ENCODE data around the gene CCDC186. TPM values are rescaled to one million over a fixed set of nuclear protein-coding genes. Genes with fewer than 3 reads are reported as not detected.

Gene CCDC186
- total and polyA plus RNA-seq, 2 experiments from 2014 or later: 14.9 to 32.4 TPM

DNA sequence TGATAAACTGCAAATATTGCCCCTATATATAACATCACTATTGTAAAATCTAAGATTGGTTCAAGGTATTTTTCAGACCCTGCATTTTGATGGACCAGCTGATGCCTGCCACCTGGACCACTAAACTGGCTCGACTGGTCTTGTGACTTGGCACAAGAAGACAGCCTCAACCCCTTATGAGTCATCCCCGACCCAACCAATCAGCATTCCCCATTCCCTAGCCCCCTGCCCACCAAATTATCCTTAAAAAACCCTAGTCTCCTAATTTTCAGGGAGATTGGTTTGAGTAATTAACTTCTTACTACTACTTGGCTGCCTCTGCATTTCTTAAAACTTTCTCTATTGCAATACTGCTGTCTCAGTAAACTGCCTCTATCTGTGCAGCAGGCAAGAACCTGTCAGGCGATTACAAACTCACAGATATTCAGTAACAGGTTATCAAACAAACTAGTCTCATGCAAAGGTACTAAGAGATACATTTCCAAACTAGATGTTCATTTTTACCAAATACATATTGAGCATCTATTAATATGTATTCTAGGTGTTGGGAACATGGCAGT is 5.5 kb downstream of the CCDC186 start:
- no peak for TF ChIP-seq EZH2phosphoT487 (IDR thresholded peaks at IDR 0.05; ENCODE audit: low read depth, severe bottlenecking, unreplicated experiment)
- no peak for TF ChIP-seq EZH2 (IDR thresholded peaks at IDR 0.05; ENCODE audit: borderline replicate concordance)
- TF ChIP-seq, protein P1, sequence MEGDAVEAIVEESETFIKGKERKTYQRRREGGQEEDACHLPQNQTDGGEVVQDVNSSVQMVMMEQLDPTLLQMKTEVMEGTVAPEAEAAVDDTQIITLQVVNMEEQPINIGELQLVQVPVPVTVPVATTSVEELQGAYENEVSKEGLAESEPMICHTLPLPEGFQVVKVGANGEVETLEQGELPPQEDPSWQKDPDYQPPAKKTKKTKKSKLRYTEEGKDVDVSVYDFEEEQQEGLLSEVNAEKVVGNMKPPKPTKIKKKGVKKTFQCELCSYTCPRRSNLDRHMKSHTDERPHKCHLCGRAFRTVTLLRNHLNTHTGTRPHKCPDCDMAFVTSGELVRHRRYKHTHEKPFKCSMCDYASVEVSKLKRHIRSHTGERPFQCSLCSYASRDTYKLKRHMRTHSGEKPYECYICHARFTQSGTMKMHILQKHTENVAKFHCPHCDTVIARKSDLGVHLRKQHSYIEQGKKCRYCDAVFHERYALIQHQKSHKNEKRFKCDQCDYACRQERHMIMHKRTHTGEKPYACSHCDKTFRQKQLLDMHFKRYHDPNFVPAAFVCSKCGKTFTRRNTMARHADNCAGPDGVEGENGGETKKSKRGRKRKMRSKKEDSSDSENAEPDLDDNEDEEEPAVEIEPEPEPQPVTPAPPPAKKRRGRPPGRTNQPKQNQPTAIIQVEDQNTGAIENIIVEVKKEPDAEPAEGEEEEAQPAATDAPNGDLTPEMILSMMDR (IDR thresholded peaks at IDR 0.05; ENCODE audit: poor library complexity): no peak
- Histone ChIP-seq H3K27me3 (no peaks in the 10 kb centered on the region), H3K4me3 (no peak overlapping the region), H3K4me1 (ENCODE audit: insufficient read depth) (peaks cover 21% of the 10 kb centered on the region), H3K27ac (no peak overlapping the region), H3K9me2 (replicated peaks; ENCODE audit: insufficient read depth) (no peaks in the 10 kb centered on the region), H4K20me1 (ENCODE audit: insufficient read depth, poor library complexity, severe bottlenecking) (peaks cover 20% of the 10 kb centered on the region), H3K9me3 (ENCODE audit: low read depth) (no peaks in the 10 kb centered on the region), H3K36me3 (replicated peaks; ENCODE audit: insufficient read depth, low read depth) (no peaks in the 10 kb centered on the region), H3K4me2 (no peak overlapping the region), H3K79me2 (peaks cover 97% of the 10 kb centered on the region), H2AFZ (no peak overlapping the region)
- DNase-seq (ENCODE audit: low spot score): no peak
- WGBS (ENCODE audit: low lambda C conversion rate, missing lambda C conversion rate): 93% methylated on average over 3 of the region's 3 CpGs

DNA sequence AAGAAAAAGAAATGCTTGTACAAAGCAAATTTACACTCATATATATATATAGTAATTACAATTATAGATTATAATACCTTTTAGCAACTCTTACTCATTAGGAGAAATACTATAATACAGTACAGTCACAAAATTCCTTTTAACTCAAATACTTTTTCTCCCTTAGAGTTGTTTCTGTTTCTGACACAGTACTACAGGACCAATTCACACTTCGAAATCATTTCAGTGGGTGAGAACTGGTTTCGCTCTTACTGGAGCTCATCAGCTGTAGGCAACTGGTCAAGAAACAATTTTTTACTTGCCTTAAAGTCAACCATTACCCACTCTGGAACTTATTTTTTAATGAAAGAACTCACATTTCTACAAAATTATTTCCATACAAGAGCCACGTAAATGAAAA is 6.0 kb downstream of the CCDC186 start:
- no peak for DNase-seq (ENCODE audit: low spot score)
- H3K4me3 ChIP-seq: no peak overlapping the region
- no peaks in the 10 kb centered on the region for H3K36me3 ChIP-seq (replicated peaks; ENCODE audit: insufficient read depth, low read depth)
- no peaks in the 10 kb centered on the region for H3K27me3 ChIP-seq
- peaks cover 20% of the 10 kb centered on the region for H4K20me1 ChIP-seq (ENCODE audit: insufficient read depth, poor library complexity, severe bottlenecking)
- no peak overlapping the region for H2AFZ ChIP-seq
- 97% methylated on average over 3 of the region's 3 CpGs for WGBS (ENCODE audit: low lambda C conversion rate, missing lambda C conversion rate)
- no peak overlapping the region for H3K4me2 ChIP-seq
- H3K9me3 ChIP-seq (ENCODE audit: low read depth): no peaks in the 10 kb centered on the region
- H3K79me2 ChIP-seq: peaks cover 97% of the 10 kb centered on the region
- no peaks in the 10 kb centered on the region for H3K9me2 ChIP-seq (replicated peaks; ENCODE audit: insufficient read depth)
- no peak overlapping the region for H3K27ac ChIP-seq
- peaks cover 26% of the 10 kb centered on the region for H3K4me1 ChIP-seq (ENCODE audit: insufficient read depth)
- TF ChIP-seq EZH2phosphoT487 (IDR thresholded peaks at IDR 0.05; ENCODE audit: low read depth, severe bottlenecking, unreplicated experiment) (no peak), EZH2 (IDR thresholded peaks at IDR 0.05; ENCODE audit: borderline replicate concordance) (no peak)
- TF ChIP-seq, protein P1 (IDR thresholded peaks at IDR 0.05; ENCODE audit: poor library complexity): no peak

DNA sequence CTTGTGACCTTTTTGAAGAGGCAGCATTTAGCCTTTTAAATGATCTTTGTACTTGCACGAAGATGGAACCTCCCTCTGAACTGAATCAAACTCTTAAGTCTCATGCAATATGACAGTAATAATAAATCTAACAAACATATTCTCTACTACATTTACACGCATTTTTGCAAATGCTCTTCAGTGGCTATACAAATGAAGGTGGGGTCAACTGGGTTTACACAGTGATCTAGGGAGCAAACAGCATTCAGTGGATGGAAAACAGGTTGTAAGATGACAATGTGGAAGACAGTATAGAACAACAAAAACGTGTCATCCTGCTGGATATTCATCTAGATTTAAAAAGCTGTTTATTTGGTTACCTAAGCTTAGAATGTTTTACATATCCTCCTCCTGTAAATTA is 7.5 kb downstream of the CCDC186 start:
- no peak overlapping the region for H2AFZ ChIP-seq
- peaks cover 97% of the 10 kb centered on the region for H3K79me2 ChIP-seq
- H3K9me2 ChIP-seq (replicated peaks; ENCODE audit: insufficient read depth): no peaks in the 10 kb centered on the region
- peaks cover 15% of the 10 kb centered on the region for H4K20me1 ChIP-seq (ENCODE audit: insufficient read depth, poor library complexity, severe bottlenecking)
- peak overlapping the region; percentile 63 for H3K4me2 ChIP-seq
- no peaks in the 10 kb centered on the region for H3K9me3 ChIP-seq (ENCODE audit: low read depth)
- peak overlapping the region; percentile 73 for H3K27ac ChIP-seq
- no peaks in the 10 kb centered on the region for H3K27me3 ChIP-seq
- TF ChIP-seq EZH2 (IDR thresholded peaks at IDR 0.05; ENCODE audit: borderline replicate concordance) (no peak), EZH2phosphoT487 (IDR thresholded peaks at IDR 0.05; ENCODE audit: low read depth, severe bottlenecking, unreplicated experiment) (no peak)
- TF ChIP-seq, protein P1 (IDR thresholded peaks at IDR 0.05; ENCODE audit: poor library complexity): no peak
- no peaks in the 10 kb centered on the region for H3K36me3 ChIP-seq (replicated peaks; ENCODE audit: insufficient read depth, low read depth)
- WGBS (ENCODE audit: low lambda C conversion rate, missing lambda C conversion rate): 55% methylated on average over 3 of the region's 3 CpGs
- H3K4me1 ChIP-seq (ENCODE audit: insufficient read depth): peaks cover 29% of the 10 kb centered on the region
- DNase-seq (ENCODE audit: low spot score): no peak
- no peak overlapping the region for H3K4me3 ChIP-seq
